Prostate gland (tissue), 2 donors: ENCODE data around the gene PPP1R37. TPM values are rescaled to one million over a fixed set of nuclear protein-coding genes. Genes with fewer than 3 reads are reported as not detected.

ENCODE experiments used
- DNase-seq: peaks from one replicate; pipeline ENCODE4 v3.0.0-alpha.2; 2019; ENCODE audit warnings: low spot score
- H3K27ac ChIP-seq, 2 donors: fragments of 200-600 bp; sonication (generic); 2 replicates each; pipeline ENCODE4 v1.5.1; 2017 to 2019
- H3K27me3 ChIP-seq: fragments of 200-600 bp; sonication (generic); replicated peaks from 2 replicates; pipeline ENCODE4 v1.5.1; 2019; ENCODE audit not compliant: insufficient read depth
- H3K36me3 ChIP-seq, 2 donors: fragments of 200-600 bp; sonication (generic); 1 replicate in 1 of 2; 2 replicates in 1 of 2; pipeline versions ENCODE4 v1.5.1 to v1.8.1; 2017 to 2019
- H3K4me1 ChIP-seq: fragments of 200-600 bp; sonication (generic); replicated peaks from 2 replicates; pipeline ENCODE4 v1.5.1; 2019
- H3K4me3 ChIP-seq, 2 donors: fragments of 200-600 bp; sonication (generic); 2 replicates each; pipeline ENCODE4 v1.5.1; 2017 to 2019
- H3K9me3 ChIP-seq: fragments of 200-600 bp; sonication (generic); 2 replicates; pipeline ENCODE4 v1.5.1; 2017
- CTCF ChIP-seq, 4 experiments: fragments of 200-600 bp in 2 of 4; fragments of 450-650 bp in 2 of 4; sonication (generic) in 2 of 4; IDR thresholded peaks; 1 replicate in 3 of 4; 2 replicates in 1 of 4; pipeline ENCODE4 v1.5.1; 2016 to 2019; ENCODE audit warnings: antibody characterized with exemption in 4 of 4, mild to moderate bottlenecking in 2 of 4, moderate library complexity in 2 of 4
- POLR2A ChIP-seq: fragments of 450-650 bp; IDR thresholded peaks from one replicate; pipeline ENCODE4 v1.6.1; 2016; ENCODE audit warnings: antibody characterized with exemption, mild to moderate bottlenecking
- POLR2AphosphoS5 ChIP-seq: sonication (generic); formaldehyde crosslinking; IDR thresholded peaks from one replicate; pipeline ENCODE4 v1.6.1; 2017; ENCODE audit warnings: antibody characterized with exemption
- WGBS: methylation state at CpG from one replicate; pipeline ENCODE4 v1.1.5; 2018; 5-methylcytosine and 5-hydroxymethylcytosine counted together
- intact Hi-C: fragments of 100-400 bp; cut with DNase I; formaldehyde crosslinking; loops from one replicate; pipeline ENCODE4 v1.14.2; 2022
- total RNA-seq, 2 donors: library from RNA; depleted of rRNA; stranded (reverse); fragments of >200 nt; gene quantifications; one replicate each; pipeline ENCODE4 v1.1.0, GENCODE V29; 2016

Gene PPP1R37
- total RNA-seq, 2 donors from 2014 or later, result 50.1 to 90.3 TPM

- WGBS, result 77% methylated on average over 5 of the region's 10 CpGs
- TF ChIP-seq POLR2A (no peak), CTCF (IDR thresholded peaks at IDR 0.05) (no peak), POLR2AphosphoS5 (no peak)
- H3K4me1 ChIP-seq, result peaks cover 3% of the 10 kb centered on the region
- no peaks in the 10 kb centered on the region for H3K36me3 ChIP-seq
- intact Hi-C loops, result no loop called here
- no peak for DNase-seq
- no peak overlapping the region for H3K27ac ChIP-seq
- H3K27me3 ChIP-seq, result no peaks in the 10 kb centered on the region
- H3K4me3 ChIP-seq, result no peak overlapping the region
- no peaks in the 10 kb centered on the region for H3K9me3 ChIP-seq
These were observed 76.6 kb downstream of the PPP1R37 start for GRCh38 chr19:45169602-45170001.

GRCh38 chr19:45170146-45171106, 77.4 kb downstream of the PPP1R37 start:
- H3K4me1 ChIP-seq, result peaks cover 3% of the 10 kb centered on the region
- H3K27me3 ChIP-seq, result no peaks in the 10 kb centered on the region
- no peaks in the 10 kb centered on the region for H3K36me3 ChIP-seq
- no peak overlapping the region for H3K4me3 ChIP-seq
- H3K27ac ChIP-seq, result no peak overlapping the region
- 80% methylated on average over 21 of the region's 21 CpGs for WGBS
- intact Hi-C loops, result no loop called here
- no peaks in the 10 kb centered on the region for H3K9me3 ChIP-seq
- no peak for DNase-seq
- TF ChIP-seq POLR2A (no peak), CTCF (IDR thresholded peaks at IDR 0.05) (no peak), POLR2AphosphoS5 (no peak)

GRCh38 chr19:45171211-45171623, 78.2 kb downstream of the PPP1R37 start:
- no peaks in the 10 kb centered on the region for H3K9me3 ChIP-seq
- H3K27ac ChIP-seq, result no peak overlapping the region
- DNase-seq, result no peak
- H3K36me3 ChIP-seq, result no peaks in the 10 kb centered on the region
- 56% methylated on average over 7 of the region's 7 CpGs for WGBS
- no peak overlapping the region for H3K4me3 ChIP-seq
- H3K27me3 ChIP-seq, result no peaks in the 10 kb centered on the region
- intact Hi-C loops, result no loop called here
- TF ChIP-seq POLR2A, result no peak
- TF ChIP-seq POLR2AphosphoS5, result no peak
- no peak for TF ChIP-seq CTCF (IDR thresholded peaks at IDR 0.05)
- peaks cover 3% of the 10 kb centered on the region for H3K4me1 ChIP-seq

- H3K4me1 ChIP-seq, result peaks cover 3% of the 10 kb centered on the region
- no peaks in the 10 kb centered on the region for H3K9me3 ChIP-seq
- H3K4me3 ChIP-seq, result no peak overlapping the region
- WGBS, result 73% methylated on average over 4 of the region's 4 CpGs
- TF ChIP-seq POLR2A (no peak), POLR2AphosphoS5 (no peak), CTCF (IDR thresholded peaks at IDR 0.05) (no peak)
- intact Hi-C loops, result no loop called here
- H3K36me3 ChIP-seq, result no peaks in the 10 kb centered on the region
- no peak overlapping the region for H3K27ac ChIP-seq
- no peak for DNase-seq
- H3K27me3 ChIP-seq, result no peaks in the 10 kb centered on the region
These were observed 79.2 kb downstream of the PPP1R37 start for GRCh38 chr19:45172173-45172572.
